SH-SY5Y (cell line): ENCODE results near the gene NF1.

ENCODE experiments used
- GATA2 ChIP-seq: IDR thresholded peaks from 2 replicates; pipeline ENCODE4 v1.6.1; 2011; ENCODE audit warnings: mild to moderate bottlenecking, low read depth, low read length
- GATA3 ChIP-seq: IDR thresholded peaks from 2 replicates; pipeline ENCODE4 v1.6.1; 2011; ENCODE audit warnings: low read depth, mild to moderate bottlenecking, low read length, moderate library complexity

DNA sequence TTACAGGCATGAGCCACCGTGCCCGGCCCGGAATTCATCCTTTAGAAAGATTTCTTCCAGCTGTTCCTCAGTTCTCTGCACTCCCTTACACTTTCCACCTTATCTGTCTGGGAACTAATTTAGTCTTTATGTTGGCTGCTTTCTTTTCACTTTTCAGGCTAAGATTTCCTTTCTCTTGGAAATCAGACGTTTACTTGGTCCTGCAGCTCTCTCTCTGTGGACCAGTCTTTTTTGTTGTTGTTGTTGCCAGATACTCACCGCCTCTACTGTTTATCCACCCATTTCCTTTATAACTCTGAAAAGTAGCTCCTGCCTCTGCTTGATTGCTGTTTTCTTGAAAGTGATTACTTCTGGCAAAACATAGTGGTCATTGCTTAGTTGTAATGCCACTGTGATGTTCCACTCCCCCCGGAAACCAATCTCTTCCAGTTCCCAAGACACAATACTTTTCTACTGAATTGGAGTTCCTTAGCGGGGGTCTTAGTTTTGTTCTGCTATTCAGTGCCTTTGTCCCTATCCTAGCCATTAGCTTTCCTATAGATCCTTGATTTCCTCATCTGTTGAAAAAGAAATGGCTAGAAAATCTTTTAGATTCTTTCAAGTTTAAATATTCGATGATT is 6.2 kb downstream of the NF1 start:
- TF ChIP-seq GATA2 (no peak), GATA3 (no peak)
